Activated CD8-positive, alpha-beta memory T cell treated with anti-CD3 and anti-CD28 coated beads, Interleukin-2, amount 50 U/mL, for 4 hours (primary cell): Measurements from ENCODE around the gene CPLX1.

Experiments
- DNase-seq: peaks from one replicate; pipeline ENCODE4 v3.0.0-alpha.2; 2020

CPLX1 gene

GRCh38 chr4:854356-854755 lies 28.4 kb upstream of the CPLX1 start:
- DNase-seq = no peak

GRCh38 chr4:853416-853781 lies 27.5 kb upstream of the CPLX1 start:
- DNase-seq = no peak

DNA sequence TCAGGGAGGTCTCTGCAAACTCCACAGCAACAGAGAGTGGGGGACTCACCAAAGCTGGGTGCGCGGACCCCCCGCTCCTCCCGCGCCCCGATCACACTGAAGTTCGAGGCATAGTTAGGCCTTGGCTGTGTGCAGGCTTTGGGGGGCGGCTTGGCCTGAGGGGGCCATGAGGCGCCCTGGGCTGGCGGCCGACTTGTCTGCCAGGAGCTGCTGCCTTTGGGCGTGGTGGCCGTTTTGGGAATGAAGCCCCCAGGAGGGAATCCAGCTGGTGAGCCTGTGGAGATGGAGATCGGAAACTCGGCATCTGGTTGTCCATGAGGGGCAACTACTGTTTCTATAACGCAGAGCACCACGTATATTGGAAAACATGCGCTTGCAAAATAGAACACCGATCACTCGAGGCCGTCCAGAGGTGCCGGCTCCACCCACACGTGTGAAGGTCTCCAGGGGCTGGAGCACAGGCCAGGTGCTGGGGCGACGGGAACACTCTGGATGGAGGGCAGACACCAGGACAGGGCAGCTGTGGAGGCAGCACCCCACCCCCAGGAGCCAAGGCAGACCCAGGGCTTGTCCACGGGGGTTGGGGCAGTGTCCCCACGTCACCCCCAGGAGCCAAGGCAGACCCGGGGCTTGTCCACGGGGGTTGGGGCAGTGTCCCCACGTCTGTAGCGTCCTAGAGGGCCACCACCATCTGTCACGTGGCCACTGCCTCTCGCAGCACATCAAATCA lies 25.9 kb upstream of the CPLX1 start:
- DNase-seq = peak; percentile 11

- DNase-seq = peak; percentile 7
Observed at GRCh38 chr4:850323-850945, 24.5 kb upstream of the CPLX1 start.

GRCh38 chr4:849478-850175 lies 23.7 kb upstream of the CPLX1 start:
- DNase-seq = no peak

- no peak for DNase-seq
Observed at GRCh38 chr4:848803-849477, 23.0 kb upstream of the CPLX1 start.

- DNase-seq = no peak
Observed at GRCh38 chr4:848307-848691, 22.4 kb upstream of the CPLX1 start.

GRCh38 chr4:845836-846251 lies 19.9 kb upstream of the CPLX1 start:
- DNase-seq = no peak

GRCh38 chr4:845233-845835 lies 19.4 kb upstream of the CPLX1 start:
- DNase-seq = no peak

- no peak for DNase-seq
Observed at GRCh38 chr4:844752-845232, 18.9 kb upstream of the CPLX1 start.

DNA sequence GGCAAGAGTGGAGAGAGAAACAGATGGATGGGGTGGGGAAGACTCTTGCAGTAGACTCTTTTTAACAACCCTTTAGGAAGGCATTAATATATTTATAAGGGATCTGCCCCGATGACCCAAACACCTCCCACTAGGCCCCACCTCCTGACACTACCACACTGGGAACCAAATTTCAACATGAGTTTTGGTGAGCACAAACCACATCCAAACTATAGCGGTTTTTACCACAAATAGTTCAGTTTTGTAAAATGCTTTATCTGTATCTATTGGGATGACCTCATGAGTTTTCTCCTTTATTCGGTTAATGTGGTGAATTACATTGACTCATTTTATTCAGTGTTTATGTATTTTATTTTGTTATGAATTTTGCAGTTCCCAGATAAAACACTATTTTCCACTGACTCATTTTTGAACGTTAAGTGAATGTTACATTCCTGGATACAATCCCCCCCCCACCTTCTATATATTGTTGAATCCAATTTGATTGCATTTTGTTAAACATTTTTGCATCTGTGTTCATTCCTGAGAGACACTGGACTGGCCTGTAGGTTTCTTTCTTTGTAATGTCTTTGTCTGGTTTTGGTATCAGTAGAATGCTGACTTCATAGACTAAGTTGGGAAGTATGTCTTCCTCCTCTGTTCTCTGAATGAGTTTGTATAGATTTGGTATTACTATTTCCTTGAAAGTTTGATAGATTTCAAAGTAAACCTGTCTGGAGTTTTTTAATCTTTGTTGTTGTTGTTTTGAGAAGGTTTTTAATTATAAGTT lies 13.9 kb upstream of the CPLX1 start:
- no peak for DNase-seq

DNA sequence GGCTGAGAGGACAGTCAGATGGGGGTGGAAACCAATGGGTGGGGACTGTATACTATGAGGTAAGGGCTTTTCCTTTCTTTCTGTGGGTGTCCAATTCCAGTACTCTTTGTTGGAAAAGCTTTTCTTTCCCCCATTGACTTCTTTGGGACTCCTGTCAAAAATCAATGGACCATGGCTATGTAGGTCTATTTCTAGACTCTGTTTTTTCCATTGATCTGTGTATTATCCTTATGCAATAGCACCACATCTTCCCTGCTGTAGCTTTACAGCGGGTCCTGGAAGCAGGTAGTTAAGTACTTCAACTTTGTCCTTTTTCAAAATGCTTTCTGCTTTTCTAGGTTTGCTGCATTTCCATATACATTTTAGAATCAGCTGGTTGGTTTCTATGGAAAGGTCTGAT lies 11.8 kb upstream of the CPLX1 start:
- DNase-seq = no peak

DNA sequence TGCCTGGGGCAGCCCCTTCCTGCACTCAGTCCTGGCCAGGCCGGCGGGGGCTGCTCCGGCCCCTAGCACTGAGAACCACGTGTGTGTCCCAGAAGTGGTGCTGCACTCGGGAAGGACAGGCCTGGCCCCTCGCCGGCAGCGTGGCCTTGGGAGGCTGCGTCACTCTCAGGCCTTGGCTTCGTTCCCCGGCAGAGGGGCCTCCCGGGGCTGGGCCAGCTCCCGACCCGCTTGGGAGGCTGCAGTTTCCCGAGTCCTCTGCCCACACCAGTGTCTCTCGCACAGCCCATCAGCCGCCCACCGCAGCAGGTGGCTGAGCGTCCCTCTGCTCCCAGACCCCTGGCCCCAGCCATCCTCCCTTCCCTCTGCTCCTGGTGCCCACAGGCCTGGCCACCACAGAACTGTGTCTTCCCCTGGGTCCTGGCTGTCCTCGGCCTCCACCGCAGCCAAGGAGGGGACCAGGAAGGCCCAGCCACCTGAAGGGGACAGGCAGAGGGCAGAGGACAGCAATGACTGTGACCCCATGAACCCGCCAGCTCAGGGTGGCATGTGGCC lies 10.9 kb upstream of the CPLX1 start:
- peak; percentile 12 for DNase-seq

DNA sequence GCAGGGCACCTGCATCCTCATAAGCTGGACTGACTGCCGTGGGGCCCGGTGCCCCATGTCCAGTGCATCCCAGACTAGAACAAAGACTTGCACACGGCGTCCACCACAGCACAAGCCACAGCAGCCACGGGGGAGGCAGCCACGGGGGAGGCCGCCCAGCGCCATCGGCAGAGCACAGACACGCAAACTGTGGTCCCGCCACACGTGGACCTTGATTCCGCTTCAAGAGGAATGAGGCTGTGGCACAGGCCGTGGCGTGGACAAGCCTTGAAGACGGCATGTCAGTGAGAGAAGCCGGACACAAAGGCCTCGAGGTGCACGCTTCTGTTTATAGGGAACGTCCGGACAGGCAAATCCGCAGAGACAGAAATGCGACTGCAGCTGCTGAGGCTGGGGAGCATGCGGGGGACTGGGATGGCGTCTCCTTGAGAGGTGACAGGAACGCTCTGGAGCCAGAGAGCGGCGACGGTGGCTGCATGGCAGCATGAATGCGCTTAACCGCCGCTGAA lies 10.1 kb upstream of the CPLX1 start:
- DNase-seq = no peak

GRCh38 chr4:835148-836002 lies 9.4 kb upstream of the CPLX1 start:
- DNase-seq = no peak

DNA sequence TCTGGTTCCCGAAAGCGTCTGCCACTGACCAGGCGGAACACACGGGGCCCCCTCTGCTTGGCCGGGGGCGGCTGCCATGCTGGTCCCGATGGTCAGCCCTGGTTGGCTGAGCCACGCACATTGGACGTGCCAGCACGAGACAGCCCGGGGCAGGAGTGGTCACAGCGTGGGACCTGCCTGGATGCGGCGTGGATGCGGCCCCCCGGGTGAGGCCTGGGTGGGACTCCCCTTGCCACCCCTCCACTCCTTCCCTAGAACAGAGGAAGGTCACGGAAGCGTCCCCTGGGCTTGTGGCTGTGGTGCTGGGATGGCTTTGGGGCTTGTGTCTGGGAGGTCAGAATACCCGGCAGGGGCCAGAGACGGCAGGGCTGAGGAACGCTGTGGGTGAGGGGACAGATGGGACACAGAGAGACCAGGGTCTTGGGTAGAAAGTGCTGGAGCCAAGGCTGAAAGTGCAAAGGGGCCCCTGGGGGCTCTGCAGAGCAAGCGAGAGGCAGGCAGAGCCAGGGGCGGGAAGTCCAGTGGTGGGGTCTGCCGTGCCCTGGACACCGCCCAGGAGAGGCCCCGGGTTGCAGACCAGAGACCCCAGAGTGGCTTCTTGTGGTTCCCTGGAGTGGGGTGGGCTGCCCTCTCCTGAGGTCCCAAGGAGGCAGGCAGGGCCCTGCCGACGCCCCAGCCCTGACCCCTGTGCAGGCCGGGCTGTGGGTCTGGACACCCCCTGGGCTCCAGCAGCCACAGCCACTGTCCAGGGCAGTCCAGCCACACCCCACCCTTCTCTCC lies 8.6 kb upstream of the CPLX1 start:
- DNase-seq = no peak

GRCh38 chr4:833731-834367 lies 7.9 kb upstream of the CPLX1 start:
- peak; percentile 9 for DNase-seq

DNA sequence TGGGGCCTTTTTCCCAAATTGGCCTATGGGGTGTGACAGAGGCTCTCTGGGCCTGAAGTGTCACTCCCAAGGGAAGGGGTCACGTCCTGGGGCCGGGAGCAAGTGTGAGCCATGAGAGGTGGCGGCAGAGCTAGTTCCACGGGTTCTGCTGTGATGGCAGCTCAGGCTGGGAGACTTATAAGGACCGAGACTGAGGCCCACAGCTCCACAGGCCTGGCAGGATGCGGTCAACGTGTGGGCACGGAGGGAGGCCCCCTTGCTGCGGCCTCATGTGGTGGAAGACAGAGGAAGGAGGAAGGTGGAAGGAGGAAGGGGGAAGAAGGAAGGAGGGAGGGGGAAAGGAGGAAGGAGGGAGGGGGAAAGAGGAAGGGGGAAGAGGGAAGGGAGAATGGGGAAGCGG lies 7.2 kb upstream of the CPLX1 start:
- no peak for DNase-seq

GRCh38 chr4:832536-832935 lies 6.6 kb upstream of the CPLX1 start:
- DNase-seq = no peak
